NCI-H146 treated with DMSO at 0.1 percent for 48 hours (cell line): ENCODE measurements around the gene TREML2.
"Not testable (repeated sequence)": the region's sequence is repeated elsewhere in the genome, so short reads cannot be mapped to it uniquely, and the experiment has no call there.

Source experiments
- DNase-seq: peaks from one replicate; lab custom pipeline; 2025; ENCODE audit not compliant: unreplicated experiment; lab: John Stamatoyannopoulos, UW

TREML2 gene

GRCh38 chr6:41209547-41210320 lies 8.8 kb upstream of the TREML2 start:
- DNase-seq, result no peak

GRCh38 chr6:41208439-41209106 lies 7.6 kb upstream of the TREML2 start:
- no peak for DNase-seq

GRCh38 chr6:41204156-41204555 lies 3.2 kb upstream of the TREML2 start:
- no peak for DNase-seq

GRCh38 chr6:41201764-41202173 lies 820 bp upstream of the TREML2 start:
- no peak for DNase-seq

GRCh38 chr6:41200296-41200900 lies 551 bp downstream of the TREML2 start:
- DNase-seq, result no peak

GRCh38 chr6:41199552-41200246 lies 1.2 kb downstream of the TREML2 start:
- DNase-seq, result no peak

GRCh38 chr6:41197234-41197633 lies 3.7 kb downstream of the TREML2 start:
- DNase-seq, result no peak

GRCh38 chr6:41194386-41194785 lies 6.6 kb downstream of the TREML2 start:
- DNase-seq, result no peak

- DNase-seq, result no peak
Measured at GRCh38 chr6:41193884-41194283, 7.1 kb downstream of the TREML2 start.

GRCh38 chr6:41193171-41193734 lies 7.7 kb downstream of the TREML2 start:
- DNase-seq, result no peak

- DNase-seq, result no peak
Measured at GRCh38 chr6:41191569-41191968, 9.4 kb downstream of the TREML2 start.

GRCh38 chr6:41190791-41191190 lies 10.2 kb downstream of the TREML2 start:
- no peak for DNase-seq

GRCh38 chr6:41189967-41190366 lies 11.0 kb downstream of the TREML2 start:
- DNase-seq, result no peak

- not testable (repeated sequence) for DNase-seq
Measured at GRCh38 chr6:41189046-41189445, 11.9 kb downstream of the TREML2 start.

GRCh38 chr6:41187924-41188886 lies 12.7 kb downstream of the TREML2 start:
- peak; percentile 89 for DNase-seq

GRCh38 chr6:41186031-41186562 lies 14.9 kb downstream of the TREML2 start:
- no peak for DNase-seq

GRCh38 chr6:41184761-41185160 lies 16.2 kb downstream of the TREML2 start:
- DNase-seq, result no peak

GRCh38 chr6:41182069-41183034 lies 18.6 kb downstream of the TREML2 start:
- DNase-seq, result peak; percentile 69

- no peak for DNase-seq
Measured at GRCh38 chr6:41181566-41181965, 19.4 kb downstream of the TREML2 start.
